AG10803 (cell line): ENCODE measurements around the gene MYO1F.
A peak's percentile ranks its signal among the peaks of the same experiment; 100 is the strongest.

Experiments used
- DNase-seq: peaks from one replicate; pipeline ENCODE4 v3.0.0; 2010; ENCODE audit warnings: low read depth
- H3K4me3 ChIP-seq: 2 replicates; pipeline ENCODE4 v1.5.1; 2011; ENCODE audit warnings: mild to moderate bottlenecking, low read length, control low read depth
- CTCF ChIP-seq: conservative IDR thresholded peaks from 2 replicates; pipeline ENCODE4 v1.5.1; 2011; ENCODE audit warnings: mild to moderate bottlenecking, low read length, control low read depth, inconsistent platforms

The MYO1F gene

GRCh38 chr19:8615813-8616596 is 38.8 kb upstream of the MYO1F start:
- TF ChIP-seq CTCF: peak; percentile 97
- peak; percentile 48 for DNase-seq
- H3K4me3 ChIP-seq: no peak overlapping the region

GRCh38 chr19:8615024-8615423 is 37.8 kb upstream of the MYO1F start:
- no peak for TF ChIP-seq CTCF
- H3K4me3 ChIP-seq: no peak overlapping the region
- DNase-seq: no peak

- no peak for TF ChIP-seq CTCF
- no peak for DNase-seq
- H3K4me3 ChIP-seq: no peak overlapping the region
These were observed 37.2 kb upstream of the MYO1F start for GRCh38 chr19:8614455-8614854.

- no peak for TF ChIP-seq CTCF
- no peak for DNase-seq
- H3K4me3 ChIP-seq: no peak overlapping the region
These were observed 35.5 kb upstream of the MYO1F start for GRCh38 chr19:8612807-8613171.

GRCh38 chr19:8611877-8612806 is 34.9 kb upstream of the MYO1F start:
- no peak overlapping the region for H3K4me3 ChIP-seq
- no peak for TF ChIP-seq CTCF
- DNase-seq: peak; percentile 79

- H3K4me3 ChIP-seq: no peak overlapping the region
- TF ChIP-seq CTCF: no peak
- DNase-seq: peak; percentile 18
These were observed 34.2 kb upstream of the MYO1F start for GRCh38 chr19:8611391-8611876.
